Body of pancreas (tissue), 4 donors: ENCODE results near the gene EXD3. TPM values are rescaled to one million over a fixed set of nuclear protein-coding genes. Genes with fewer than 3 reads are reported as not detected.

Experiments used
- ATAC-seq: fragments of 150-250 bp; one replicate; pipeline ENCODE4 v1.9.1; 2016
- DNase-seq, 4 donors: peaks; one replicate each; pipeline ENCODE4 v3.0.0-alpha.2; 2019
- H3K27ac ChIP-seq, 4 donors: fragments of 200-600 bp; sonication (generic); 1 replicate in 3 of 4; 2 replicates in 1 of 4; pipeline versions ENCODE4 v1.5.1 to v1.6.1; 2016 to 2019; ENCODE audit warnings: mild to moderate bottlenecking in 1 of 4, mixed read lengths in 1 of 4, moderate library complexity in 1 of 4
- H3K27me3 ChIP-seq, 2 donors: fragments of 200-600 bp; sonication (generic); one replicate each; pipeline ENCODE4 v1.6.0; 2016; ENCODE audit warnings: mild to moderate bottlenecking in 1 of 2
- H3K36me3 ChIP-seq, 2 donors: fragments of 200-600 bp; sonication (generic); replicated peaks in 1 of 2; 2 replicates each; pipeline ENCODE4 v1.5.1; 2016; ENCODE audit warnings: low read depth in 2 of 2; ENCODE audit not compliant: insufficient read depth in 1 of 2
- H3K4me1 ChIP-seq: fragments of 200-600 bp; sonication (generic); one replicate; pipeline ENCODE4 v1.6.0; 2016
- H3K4me3 ChIP-seq, 2 donors: fragments of 200-600 bp; sonication (generic); 1 replicate in 1 of 2; 2 replicates in 1 of 2; pipeline ENCODE4 v1.5.1; 2016 to 2019
- H3K9me3 ChIP-seq, 3 donors: fragments of 200-600 bp; sonication (generic); 1 replicate in 2 of 3; 2 replicates in 1 of 3; pipeline ENCODE4 v1.5.1; 2016
- CTCF ChIP-seq, 7 experiments: fragments of 450-650 bp in 4 of 7; fragments of 200-600 bp in 3 of 7; sonication (generic) in 3 of 7; IDR thresholded peaks; one replicate each; pipeline ENCODE4 v1.5.1; 2016 to 2019; ENCODE audit warnings: antibody characterized with exemption in 7 of 7
- POLR2A ChIP-seq, 3 donors: fragments of 450-650 bp; IDR thresholded peaks; one replicate each; pipeline ENCODE4 v1.6.1; 2016; ENCODE audit warnings: antibody characterized with exemption in 3 of 3, mild to moderate bottlenecking in 2 of 3
- WGBS, 2 donors: methylation state at CpG; one replicate each; pipeline ENCODE4 v1.1.5; 2017; 5-methylcytosine and 5-hydroxymethylcytosine counted together
- intact Hi-C: fragments of 100-400 bp; cut with DNase I; formaldehyde crosslinking; loops from one replicate; pipeline ENCODE4 v1.15.1; 2023
- total RNA-seq, 2 donors: library from RNA; depleted of rRNA; stranded (reverse); fragments of >200 nt; gene quantifications; one replicate each; pipeline ENCODE4 v1.1.0, GENCODE V29; 2016

The EXD3 gene
- total RNA-seq, 2 donors from 2014 or later: 23.3 to 34.9 TPM

GRCh38 chr9:137280474-137281344 is 142.3 kb downstream of the EXD3 start:
- H3K4me3 ChIP-seq: no peak overlapping the region
- no peaks in the 10 kb centered on the region for H3K36me3 ChIP-seq
- H3K4me1 ChIP-seq: peaks cover 14% of the 10 kb centered on the region
- intact Hi-C loops: loop anchor here (5.0 to 10.0 kb wide), 3 partner anchors 127 to 244 kb away; partner anchors contain the start of gene ENTPD8
- ATAC-seq: no peak
- H3K27ac ChIP-seq: no peak overlapping the region
- peak in 1 of 4 donors; percentile 13 for DNase-seq
- 55 to 81% methylated on average over 42 to 77 of the region's 85 CpGs for WGBS, 2 donors
- H3K27me3 ChIP-seq: no peaks in the 10 kb centered on the region
- no peak for TF ChIP-seq POLR2A (IDR thresholded peaks at IDR 0.05)
- peak in 2 of 7 experiments; percentile 11 to 17 for TF ChIP-seq CTCF (IDR thresholded peaks at IDR 0.05)
- H3K9me3 ChIP-seq: no peaks in the 10 kb centered on the region

GRCh38 chr9:137279741-137280473 is 143.1 kb downstream of the EXD3 start:
- ATAC-seq (no peak), DNase-seq (no peak)
- peaks cover 17% of the 10 kb centered on the region for H3K4me1 ChIP-seq
- H3K27me3 ChIP-seq: no peaks in the 10 kb centered on the region
- intact Hi-C loops: loop anchor here (5.0 to 10.0 kb wide), 3 partner anchors 127 to 245 kb away; partner anchors contain the start of gene ENTPD8
- no peak overlapping the region for H3K27ac ChIP-seq
- no peaks in the 10 kb centered on the region for H3K36me3 ChIP-seq
- H3K9me3 ChIP-seq: no peaks in the 10 kb centered on the region
- no peak for TF ChIP-seq POLR2A (IDR thresholded peaks at IDR 0.05)
- TF ChIP-seq CTCF (IDR thresholded peaks at IDR 0.05): no peak
- WGBS, 2 donors: 84 to 89% methylated on average over 24 to 32 of the region's 41 CpGs
- no peak overlapping the region for H3K4me3 ChIP-seq

GRCh38 chr9:137278721-137279711 is 143.9 kb downstream of the EXD3 start:
- Histone ChIP-seq H3K27ac (no peak overlapping the region), H3K9me3 (no peaks in the 10 kb centered on the region), H3K27me3 (no peaks in the 10 kb centered on the region), H3K4me1 (peaks cover 26% of the 10 kb centered on the region), H3K36me3 (no peaks in the 10 kb centered on the region), H3K4me3 (no peak overlapping the region)
- no peak for TF ChIP-seq CTCF (IDR thresholded peaks at IDR 0.05)
- 88 to 92% methylated on average over 92 to 111 of the region's 139 CpGs for WGBS, 2 donors
- no peak for ATAC-seq
- DNase-seq: no peak
- intact Hi-C loops: no loop called here

GRCh38 chr9:137278061-137278701 is 144.8 kb downstream of the EXD3 start:
- Histone ChIP-seq H3K4me1 (peaks cover 30% of the 10 kb centered on the region), H3K27me3 (no peaks in the 10 kb centered on the region), H3K27ac (peak overlapping the region; percentile 74 to 92 (median 90)), H3K9me3 (no peaks in the 10 kb centered on the region), H3K36me3 (no peaks in the 10 kb centered on the region), H3K4me3 (no peak overlapping the region)
- peak in 1 of 4 donors; percentile 33 for DNase-seq
- no peak for TF ChIP-seq CTCF (IDR thresholded peaks at IDR 0.05)
- TF ChIP-seq POLR2A (IDR thresholded peaks at IDR 0.05): no peak
- no peak for ATAC-seq
- WGBS, 2 donors: 31 to 43% methylated on average over 15 to 36 of the region's 54 CpGs
- intact Hi-C loops: no loop called here
